K562 (cell line): ENCODE results near the gene GDF15. TPM values are rescaled to one million over a fixed set of nuclear protein-coding genes. Genes with fewer than 3 reads are reported as not detected.

Source experiments
- ARID1B ChIP-seq: fragments of 450-650 bp; IDR thresholded peaks from 2 replicates; pipeline ENCODE4 v1.6.1; 2016; ENCODE audit warnings: antibody characterized with exemption, mild to moderate bottlenecking, inconsistent platforms
- ARNT ChIP-seq, 2 experiments: fragments of 450-650 bp; IDR thresholded peaks; 2 replicates each; pipeline ENCODE4 v1.6.1; 2016; ENCODE audit warnings: mild to moderate bottlenecking in 1 of 2
- BMI1 ChIP-seq: fragments of 150-350 bp; IDR thresholded peaks from 2 replicates; pipeline ENCODE4 v1.6.1; 2014; ENCODE audit warnings: low read length
- GATA2 ChIP-seq: sonication (generic); formaldehyde crosslinking; IDR thresholded peaks from 2 replicates; pipeline ENCODE4 v1.4.0; 2020; ENCODE audit warnings: mild to moderate bottlenecking, missing genetic modification reagents
- IRF2 ChIP-seq: sonication (generic); formaldehyde crosslinking; IDR thresholded peaks from 2 replicates; pipeline ENCODE4 v1.8.1; 2022; ENCODE audit warnings: mild to moderate bottlenecking, missing genetic modification reagents
- PCBP2 ChIP-seq: fragments of 200-400 bp; formaldehyde crosslinking; IDR thresholded peaks from 2 replicates; pipeline ENCODE4 v1.6.1; 2018; ENCODE audit warnings: low read length, low read depth, mild to moderate bottlenecking, moderate library complexity; ENCODE audit not compliant: poor library complexity, severe bottlenecking
- PTBP1 ChIP-seq: fragments of 200-400 bp; formaldehyde crosslinking; IDR thresholded peaks from 2 replicates; pipeline ENCODE4 v1.6.1; 2017; ENCODE audit warnings: low read depth, low read length
- RUNX1 ChIP-seq: sonication (generic); IDR thresholded peaks from 2 replicates; pipeline ENCODE4 v1.6.1; 2016; ENCODE audit warnings: antibody characterized with exemption, low read depth
- TFAM ChIP-seq: fragments of 250-450 bp; sonication (Bioruptor Pico); conservative IDR thresholded peaks from 2 replicates; pipeline ENCODE4 v1.5.0; 2021; ENCODE audit warnings: mild to moderate bottlenecking, moderate library complexity
- ZEB2 ChIP-seq: fragments of 450-650 bp; IDR thresholded peaks from 2 replicates; pipeline ENCODE4 v1.6.1; 2016
- ZKSCAN3 ChIP-seq: fragments of 250-450 bp; sonication (Bioruptor Pico); IDR thresholded peaks from 2 replicates; pipeline ENCODE4 v1.4.0; 2020
- ZNF277 ChIP-seq: fragments of 250-450 bp; sonication (Bioruptor Pico); IDR thresholded peaks from 2 replicates; pipeline ENCODE4 v1.8.0; 2022; ENCODE audit warnings: inconsistent platforms, mild to moderate bottlenecking, moderate library complexity, borderline replicate concordance
- polyA plus RNA-seq, 8 experiments: library from polyadenylated mRNA; depleted of rRNA in 4 of 8; stranded (reverse) in 5 of 8; unstranded in 3 of 8; fragments of >200 nt; fragmentation: Nextera tagmentation in 2 of 8; fragmentation: Illumina TruSeq in 1 of 8; extraction: Ambion mirVana in 2 of 8; extraction: Trizol in 1 of 8; gene quantifications; 2 replicates each; pipeline versions ENCODE4 v1.2.1 to v1.2.3, GENCODE V29; 2011 to 2014; ENCODE audit warnings: inconsistent platforms in 1 of 8, missing spikeins in 1 of 8
- total RNA-seq, 7 experiments: library from RNA; depleted of rRNA in 6 of 7; stranded (reverse); fragments of >200 nt in 6 of 7; fragmentation: Illumina TruSeq in 2 of 7; extraction: Trizol in 2 of 7; gene quantifications; 2 replicates each; pipeline versions ENCODE4 v1.2.1 to v1.2.3, GENCODE V29; 2011 to 2021; ENCODE audit warnings: low replicate concordance in 1 of 7
- TF ChIP-seq, protein P1 (sequence below): fragments of 250-450 bp; sonication (Bioruptor Pico); IDR thresholded peaks from 2 replicates; pipeline ENCODE4 v1.4.0; 2020; ENCODE audit warnings: mild to moderate bottlenecking
- TF ChIP-seq, protein P2 (sequence below): fragments of 250-450 bp; sonication (Bioruptor Pico); IDR thresholded peaks from 2 replicates; pipeline ENCODE4 v1.8.0; 2021; ENCODE audit warnings: moderate library complexity, mild to moderate bottlenecking, inconsistent platforms
- TF ChIP-seq, protein P3 (sequence below): fragments of 200-800 bp; sonication (Bioruptor generic); IDR thresholded peaks from 2 replicates; pipeline ENCODE4 v1.6.1; 2016; ENCODE audit warnings: missing genetic modification characterization, missing compliant biosample characterization

GDF15 gene
- total and polyA plus RNA-seq, 9 of the 15 experiments (the other 6 are each of a cell fraction or from before 2014, with no cell fraction given) = 2.3 to 82.4 (median 12.5) TPM

GRCh38 chr19:18433015-18433691 lies 47.2 kb downstream of the GDF15 start (continued):
- TF ChIP-seq ZNF277 (no peak), ARID1B (0 out of 2 replicates have a peak, but pooled peaks have one; percentile 22), PCBP2 (no peak), IRF2 (CRISPR knock-in tag) (no peak), ZEB2 (no peak), RUNX1 (peak; percentile 11; the same call in 1 of the 2 replicates), BMI1 (no peak), GATA2 (no peak), ZKSCAN3 (no peak), PTBP1 (no peak), ARNT (IDR thresholded peaks at IDR 0.05) (no peak), TFAM (CRISPR knock-in tag) (no peak)
- TF ChIP-seq, protein P1, sequence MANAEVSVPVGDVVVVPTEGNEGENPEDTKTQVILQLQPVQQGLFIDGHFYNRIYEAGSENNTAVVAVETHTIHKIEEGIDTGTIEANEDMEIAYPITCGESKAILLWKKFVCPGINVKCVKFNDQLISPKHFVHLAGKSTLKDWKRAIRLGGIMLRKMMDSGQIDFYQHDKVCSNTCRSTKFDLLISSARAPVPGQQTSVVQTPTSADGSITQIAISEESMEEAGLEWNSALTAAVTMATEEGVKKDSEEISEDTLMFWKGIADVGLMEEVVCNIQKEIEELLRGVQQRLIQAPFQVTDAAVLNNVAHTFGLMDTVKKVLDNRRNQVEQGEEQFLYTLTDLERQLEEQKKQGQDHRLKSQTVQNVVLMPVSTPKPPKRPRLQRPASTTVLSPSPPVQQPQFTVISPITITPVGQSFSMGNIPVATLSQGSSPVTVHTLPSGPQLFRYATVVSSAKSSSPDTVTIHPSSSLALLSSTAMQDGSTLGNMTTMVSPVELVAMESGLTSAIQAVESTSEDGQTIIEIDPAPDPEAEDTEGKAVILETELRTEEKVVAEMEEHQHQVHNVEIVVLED (CRISPR knock-in tag) = no peak; the same call in 1 of the 2 replicates
- TF ChIP-seq, protein P2, sequence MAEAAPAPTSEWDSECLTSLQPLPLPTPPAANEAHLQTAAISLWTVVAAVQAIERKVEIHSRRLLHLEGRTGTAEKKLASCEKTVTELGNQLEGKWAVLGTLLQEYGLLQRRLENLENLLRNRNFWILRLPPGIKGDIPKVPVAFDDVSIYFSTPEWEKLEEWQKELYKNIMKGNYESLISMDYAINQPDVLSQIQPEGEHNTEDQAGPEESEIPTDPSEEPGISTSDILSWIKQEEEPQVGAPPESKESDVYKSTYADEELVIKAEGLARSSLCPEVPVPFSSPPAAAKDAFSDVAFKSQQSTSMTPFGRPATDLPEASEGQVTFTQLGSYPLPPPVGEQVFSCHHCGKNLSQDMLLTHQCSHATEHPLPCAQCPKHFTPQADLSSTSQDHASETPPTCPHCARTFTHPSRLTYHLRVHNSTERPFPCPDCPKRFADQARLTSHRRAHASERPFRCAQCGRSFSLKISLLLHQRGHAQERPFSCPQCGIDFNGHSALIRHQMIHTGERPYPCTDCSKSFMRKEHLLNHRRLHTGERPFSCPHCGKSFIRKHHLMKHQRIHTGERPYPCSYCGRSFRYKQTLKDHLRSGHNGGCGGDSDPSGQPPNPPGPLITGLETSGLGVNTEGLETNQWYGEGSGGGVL (CRISPR knock-in tag) = no peak
- TF ChIP-seq, protein P3, sequence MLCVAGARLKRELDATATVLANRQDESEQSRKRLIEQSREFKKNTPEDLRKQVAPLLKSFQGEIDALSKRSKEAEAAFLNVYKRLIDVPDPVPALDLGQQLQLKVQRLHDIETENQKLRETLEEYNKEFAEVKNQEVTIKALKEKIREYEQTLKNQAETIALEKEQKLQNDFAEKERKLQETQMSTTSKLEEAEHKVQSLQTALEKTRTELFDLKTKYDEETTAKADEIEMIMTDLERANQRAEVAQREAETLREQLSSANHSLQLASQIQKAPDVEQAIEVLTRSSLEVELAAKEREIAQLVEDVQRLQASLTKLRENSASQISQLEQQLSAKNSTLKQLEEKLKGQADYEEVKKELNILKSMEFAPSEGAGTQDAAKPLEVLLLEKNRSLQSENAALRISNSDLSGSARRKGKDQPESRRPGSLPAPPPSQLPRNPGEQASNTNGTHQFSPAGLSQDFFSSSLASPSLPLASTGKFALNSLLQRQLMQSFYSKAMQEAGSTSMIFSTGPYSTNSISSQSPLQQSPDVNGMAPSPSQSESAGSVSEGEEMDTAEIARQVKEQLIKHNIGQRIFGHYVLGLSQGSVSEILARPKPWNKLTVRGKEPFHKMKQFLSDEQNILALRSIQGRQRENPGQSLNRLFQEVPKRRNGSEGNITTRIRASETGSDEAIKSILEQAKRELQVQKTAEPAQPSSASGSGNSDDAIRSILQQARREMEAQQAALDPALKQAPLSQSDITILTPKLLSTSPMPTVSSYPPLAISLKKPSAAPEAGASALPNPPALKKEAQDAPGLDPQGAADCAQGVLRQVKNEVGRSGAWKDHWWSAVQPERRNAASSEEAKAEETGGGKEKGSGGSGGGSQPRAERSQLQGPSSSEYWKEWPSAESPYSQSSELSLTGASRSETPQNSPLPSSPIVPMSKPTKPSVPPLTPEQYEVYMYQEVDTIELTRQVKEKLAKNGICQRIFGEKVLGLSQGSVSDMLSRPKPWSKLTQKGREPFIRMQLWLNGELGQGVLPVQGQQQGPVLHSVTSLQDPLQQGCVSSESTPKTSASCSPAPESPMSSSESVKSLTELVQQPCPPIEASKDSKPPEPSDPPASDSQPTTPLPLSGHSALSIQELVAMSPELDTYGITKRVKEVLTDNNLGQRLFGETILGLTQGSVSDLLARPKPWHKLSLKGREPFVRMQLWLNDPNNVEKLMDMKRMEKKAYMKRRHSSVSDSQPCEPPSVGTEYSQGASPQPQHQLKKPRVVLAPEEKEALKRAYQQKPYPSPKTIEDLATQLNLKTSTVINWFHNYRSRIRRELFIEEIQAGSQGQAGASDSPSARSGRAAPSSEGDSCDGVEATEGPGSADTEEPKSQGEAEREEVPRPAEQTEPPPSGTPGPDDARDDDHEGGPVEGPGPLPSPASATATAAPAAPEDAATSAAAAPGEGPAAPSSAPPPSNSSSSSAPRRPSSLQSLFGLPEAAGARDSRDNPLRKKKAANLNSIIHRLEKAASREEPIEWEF = no peak
